Measurements from ENCODE around the gene RHPN2. TPM values are rescaled to one million over a fixed set of nuclear protein-coding genes. Genes with fewer than 3 reads are reported as not detected.
"Not testable (repeated sequence)": the region's sequence is repeated elsewhere in the genome, so short reads cannot be mapped to it uniquely, and the experiment has no call there.

RHPN2 gene
- total RNA-seq, 1 experiment from 2014 or later: 23.9 TPM

GRCh38 chr19:33040994-33041827, 23.5 kb downstream of the RHPN2 start:
- peak; percentile 73 for DNase-seq (ENCODE audit: low read depth, low spot score)

GRCh38 chr19:33039815-33040214, 24.9 kb downstream of the RHPN2 start:
- DNase-seq (ENCODE audit: low read depth, low spot score): no peak
- in situ Hi-C loops (cut with HindIII; ENCODE audit: low pct_unique_long_range_greater_than_20kb, low sequenced_read_pairs): no loop called here

More at GRCh38 chr19:33040994-33041827, 23.5 kb downstream of the RHPN2 start:
- in situ Hi-C loops (cut with HindIII; ENCODE audit: low pct_unique_long_range_greater_than_20kb, low sequenced_read_pairs): no loop called here

- in situ Hi-C loops (cut with HindIII; ENCODE audit: low pct_unique_long_range_greater_than_20kb, low sequenced_read_pairs): no loop called here
- DNase-seq (ENCODE audit: low read depth, low spot score): no peak
These were observed 25.5 kb downstream of the RHPN2 start for GRCh38 chr19:33039108-33039599.

GRCh38 chr19:33037168-33038025, 27.3 kb downstream of the RHPN2 start:
- in situ Hi-C loops (cut with HindIII; ENCODE audit: low pct_unique_long_range_greater_than_20kb, low sequenced_read_pairs): not testable (repeated sequence)

GRCh38 chr19:33036370-33037167, 28.1 kb downstream of the RHPN2 start:
- in situ Hi-C loops (cut with HindIII; ENCODE audit: low pct_unique_long_range_greater_than_20kb, low sequenced_read_pairs); DNase-seq (ENCODE audit: low read depth, low spot score): not testable (repeated sequence)

More at GRCh38 chr19:33037168-33038025, 27.3 kb downstream of the RHPN2 start:
- DNase-seq (ENCODE audit: low read depth, low spot score): not testable (repeated sequence)

GRCh38 chr19:33035461-33035860, 29.2 kb downstream of the RHPN2 start:
- in situ Hi-C loops (cut with HindIII; ENCODE audit: low pct_unique_long_range_greater_than_20kb, low sequenced_read_pairs): no loop called here
- no peak for DNase-seq (ENCODE audit: low read depth, low spot score)

- peak; percentile 52 for DNase-seq (ENCODE audit: low read depth, low spot score)
- in situ Hi-C loops (cut with HindIII; ENCODE audit: low pct_unique_long_range_greater_than_20kb, low sequenced_read_pairs): no loop called here
These were observed 32.4 kb downstream of the RHPN2 start for GRCh38 chr19:33032218-33032781.

- in situ Hi-C loops (cut with HindIII; ENCODE audit: low pct_unique_long_range_greater_than_20kb, low sequenced_read_pairs): no loop called here
- no peak for DNase-seq (ENCODE audit: low read depth, low spot score)
These were observed 34.9 kb downstream of the RHPN2 start for GRCh38 chr19:33029746-33030303.

- DNase-seq (ENCODE audit: low read depth, low spot score); in situ Hi-C loops (cut with HindIII; ENCODE audit: low pct_unique_long_range_greater_than_20kb, low sequenced_read_pairs): not testable (repeated sequence)
These were observed 38.1 kb downstream of the RHPN2 start for GRCh38 chr19:33026602-33027001.

GRCh38 chr19:33025468-33026238, 39.0 kb downstream of the RHPN2 start:
- in situ Hi-C loops (cut with HindIII; ENCODE audit: low pct_unique_long_range_greater_than_20kb, low sequenced_read_pairs); DNase-seq (ENCODE audit: low read depth, low spot score): not testable (repeated sequence)

GRCh38 chr19:33024398-33024797, 40.3 kb downstream of the RHPN2 start:
- in situ Hi-C loops (cut with HindIII; ENCODE audit: low pct_unique_long_range_greater_than_20kb, low sequenced_read_pairs): no loop called here
- DNase-seq (ENCODE audit: low read depth, low spot score): no peak

- in situ Hi-C loops (cut with HindIII; ENCODE audit: low pct_unique_long_range_greater_than_20kb, low sequenced_read_pairs): no loop called here
- DNase-seq (ENCODE audit: low read depth, low spot score): no peak
These were observed 42.1 kb downstream of the RHPN2 start for GRCh38 chr19:33022472-33023116.

GRCh38 chr19:33010891-33011290, 53.8 kb downstream of the RHPN2 start:
- in situ Hi-C loops (cut with HindIII; ENCODE audit: low pct_unique_long_range_greater_than_20kb, low sequenced_read_pairs); DNase-seq (ENCODE audit: low read depth, low spot score): not testable (repeated sequence)

GRCh38 chr19:33008738-33009137, 56.0 kb downstream of the RHPN2 start:
- in situ Hi-C loops (cut with HindIII; ENCODE audit: low pct_unique_long_range_greater_than_20kb, low sequenced_read_pairs): no loop called here
- no peak for DNase-seq (ENCODE audit: low read depth, low spot score)

- in situ Hi-C loops (cut with HindIII; ENCODE audit: low pct_unique_long_range_greater_than_20kb, low sequenced_read_pairs): no loop called here
- DNase-seq (ENCODE audit: low read depth, low spot score): no peak
These were observed 59.2 kb downstream of the RHPN2 start for GRCh38 chr19:33005440-33005839.
